MCF 10A (cell line): Measurements from ENCODE around the gene ECD. TPM values are rescaled to one million over a fixed set of nuclear protein-coding genes. Genes with fewer than 3 reads are reported as not detected.

Experiments used
- BruUV-seq: library from RNA; stranded (reverse); fragments of 400-500 nt; replicated peaks from 2 replicates; lab custom pipeline; 2021; lab: Mats Ljungman, UMichigan
- CTCF ChIA-PET: fragments of 300-600 bp; sonication (Branson Sonifier 250); formaldehyde crosslinking; extraction: SDS; loops from one replicate; lab custom pipeline; 2021; ENCODE audit warnings: antibody characterized with exemption, inconsistent platforms; lab: Yijun Ruan, JAX
- POLR2A ChIA-PET: fragments of 300-600, 350-650 bp; sonication (Branson Sonifier 250); formaldehyde crosslinking; extraction: SDS; loops from one replicate; lab custom pipeline; 2020; ENCODE audit warnings: antibody characterized with exemption, inconsistent platforms; lab: Yijun Ruan, JAX
- DNase-seq: peaks from one replicate; pipeline ENCODE4 v3.0.0-alpha.2; 2018; ENCODE audit not compliant: unreplicated experiment
- H3K27ac Mint-ChIP-seq: one replicate; pipeline ENCODE4 v1.8.0; 2022; ENCODE audit warnings: mild to moderate bottlenecking, low read depth, mixed read lengths; ENCODE audit not compliant: unreplicated experiment
- H3K27me3 Mint-ChIP-seq: one replicate; pipeline ENCODE4 v1.8.0; 2022; ENCODE audit warnings: mixed read lengths; ENCODE audit not compliant: insufficient read depth, unreplicated experiment
- H3K36me3 Mint-ChIP-seq: one replicate; pipeline ENCODE4 v1.8.0; 2022; ENCODE audit warnings: mild to moderate bottlenecking, moderate library complexity, mixed read lengths; ENCODE audit not compliant: insufficient read depth, unreplicated experiment
- H3K4me1 Mint-ChIP-seq: one replicate; pipeline ENCODE4 v1.8.0; 2022; ENCODE audit warnings: mixed read lengths; ENCODE audit not compliant: insufficient read depth, unreplicated experiment
- H3K4me3 Mint-ChIP-seq: one replicate; pipeline ENCODE4 v1.8.0; 2022; ENCODE audit warnings: mild to moderate bottlenecking, moderate library complexity, mixed read lengths; ENCODE audit not compliant: unreplicated experiment
- H3K9me3 Mint-ChIP-seq: one replicate; pipeline ENCODE4 v1.8.0; 2022; ENCODE audit warnings: mixed read lengths; ENCODE audit not compliant: unreplicated experiment
- CTCF ChIP-seq: fragments of 200-600 bp; IDR thresholded peaks from one replicate; pipeline ENCODE4 v1.8.0; 2022; ENCODE audit warnings: antibody characterized with exemption, mild to moderate bottlenecking; ENCODE audit not compliant: unreplicated experiment
- intact Hi-C: fragments of 100-400 bp; cut with micrococcal nuclease; formaldehyde crosslinking; loops from 2 replicates; pipeline ENCODE4 v1.14.1; 2022
- total RNA-seq: library from RNA; stranded (reverse); gene quantifications from 2 replicates; pipeline ENCODE4 v1.2.3, GENCODE V29; 2022

Gene ECD
- total RNA-seq, 1 experiment from 2014 or later = 29.9 TPM

- peak; percentile 49 for TF ChIP-seq CTCF
- Mint-ChIP-seq H3K4me3 (peak within 1 kb of the TSS; percentile 85), H3K27ac (peak within 1 kb of the TSS; percentile 92), H3K36me3 (peaks cover 17% of the 10 kb centered on the region), H3K4me1 (no peaks in the 10 kb centered on the region), H3K9me3 (no peaks in the 10 kb centered on the region), H3K27me3 (no peaks in the 10 kb centered on the region)
- ChIA-PET POLR2A (interaction anchor here (0.6 to 8.7 kb wide), 33 partner anchors 9 to 1246 kb away, joined by 3 to 200 read pairs (median 5); partner anchors contain the start of genes CFAP70, DDIT4, DNAJB12 and DNAJC9), CTCF (interaction anchor here (0.6 to 5.6 kb wide), 20 partner anchors 10 to 745 kb away, joined by 3 to 66 read pairs (median 4); partner anchors contain the start of genes ECD, FAM149B1 and NUDT13)
- BruUV-seq = no TSS peak
- intact Hi-C loops = loop anchor here (2.0 to 5.0 kb wide), 2 partner anchors 14 to 36 kb away; partner anchors contain the start of gene NUDT13
- peak; percentile 95 for DNase-seq
Observed at GRCh38 chr10:73096449-73097304, 71.1 kb downstream of the ECD start, which contains the start of gene P4HA1. Gene P4HA1, minus strand, starts transcription at chr10:73096866. Its CDS starts 21,983 bp downstream, at chr10:73074883.

- H3K27ac Mint-ChIP-seq = peak overlapping the region; percentile 92
- DNase-seq = peak; percentile 84
Observed at GRCh38 chr10:73096041-73096448, 71.8 kb downstream of the ECD start.

GRCh38 chr10:73095481-73096021 is 72.3 kb downstream of the ECD start:
- no peak for TF ChIP-seq CTCF
- TSS peak; percentile 57 for BruUV-seq
- Mint-ChIP-seq H3K36me3 (peaks cover 12% of the 10 kb centered on the region), H3K4me1 (no peaks in the 10 kb centered on the region), H3K4me3 (peak overlapping the region; percentile 85), H3K27me3 (no peaks in the 10 kb centered on the region), H3K27ac (peak overlapping the region; percentile 92), H3K9me3 (no peaks in the 10 kb centered on the region)
- CTCF ChIA-PET = interaction anchor here (0.6 to 5.6 kb wide), 18 partner anchors 8 to 1886 kb away, joined by 3 to 66 read pairs (median 4); partner anchors contain the start of gene NUDT13
- POLR2A ChIA-PET = interaction anchor here (0.6 to 8.7 kb wide), 33 partner anchors 8 to 815 kb away, joined by 3 to 200 read pairs (median 5); partner anchors contain the start of genes CFAP70, DNAJB12, DNAJC9 and ECD
- intact Hi-C loops = loop anchor here (2.0 to 5.0 kb wide), 2 partner anchors 15 to 37 kb away; partner anchors contain the start of gene NUDT13
- peak; percentile 69 for DNase-seq

More at GRCh38 chr10:73096041-73096448, 71.8 kb downstream of the ECD start:
- peak overlapping the region; percentile 85 for H3K4me3 Mint-ChIP-seq
- intact Hi-C loops = loop anchor here (2.0 to 5.0 kb wide), 2 partner anchors 15 to 36 kb away; partner anchors contain the start of gene NUDT13
- BruUV-seq = no TSS peak
- peaks cover 16% of the 10 kb centered on the region for H3K36me3 Mint-ChIP-seq
- ChIA-PET POLR2A (interaction anchor here (0.6 to 8.7 kb wide), 31 partner anchors 9 to 822 kb away, joined by 3 to 200 read pairs (median 5); partner anchors contain the start of genes CFAP70, DDIT4, DNAJB12 and DNAJC9), CTCF (interaction anchor here (0.6 to 5.6 kb wide), 15 partner anchors 9 to 745 kb away, joined by 3 to 66 read pairs (median 4); partner anchors contain the start of gene NUDT13)
- TF ChIP-seq CTCF = no peak
- H3K4me1 Mint-ChIP-seq = no peaks in the 10 kb centered on the region
- H3K9me3 Mint-ChIP-seq = no peaks in the 10 kb centered on the region
- no peaks in the 10 kb centered on the region for H3K27me3 Mint-ChIP-seq
